DMS 273 treated with DMSO at 0.1 percent for 48 hours (cell line): ENCODE data around the gene STAT6.

ENCODE experiments used
- DNase-seq: peaks from one replicate; lab custom pipeline; 2025; lab: John Stamatoyannopoulos, UW

STAT6 gene

GRCh38 chr12:57099766-57100165 lies 11.4 kb downstream of the STAT6 start:
- DNase-seq = no peak

- DNase-seq = no peak
Observed at GRCh38 chr12:57099047-57099714, 12.0 kb downstream of the STAT6 start.

GRCh38 chr12:57098546-57098945 lies 12.6 kb downstream of the STAT6 start:
- DNase-seq = no peak

GRCh38 chr12:57097554-57097835 lies 13.7 kb downstream of the STAT6 start:
- DNase-seq = no peak

- DNase-seq = no peak
Observed at GRCh38 chr12:57096748-57097553, 14.2 kb downstream of the STAT6 start.

- DNase-seq = peak; percentile 31
Observed at GRCh38 chr12:57096099-57096572, 15.0 kb downstream of the STAT6 start.

- no peak for DNase-seq
Observed at GRCh38 chr12:57095440-57095839, 15.7 kb downstream of the STAT6 start.

GRCh38 chr12:57094208-57095160 lies 16.7 kb downstream of the STAT6 start:
- no peak for DNase-seq

- DNase-seq = no peak
Observed at GRCh38 chr12:57093415-57094207, 17.6 kb downstream of the STAT6 start.

- no peak for DNase-seq
Observed at GRCh38 chr12:57092876-57093414, 18.2 kb downstream of the STAT6 start.

GRCh38 chr12:57092529-57092862 lies 18.7 kb downstream of the STAT6 start:
- DNase-seq = no peak

- no peak for DNase-seq
Observed at GRCh38 chr12:57091638-57092528, 19.3 kb downstream of the STAT6 start.

GRCh38 chr12:57090924-57091637 lies 20.1 kb downstream of the STAT6 start:
- no peak for DNase-seq

GRCh38 chr12:57090490-57090889 lies 20.7 kb downstream of the STAT6 start:
- DNase-seq = no peak

- DNase-seq = no peak
Observed at GRCh38 chr12:57089271-57090245, 21.6 kb downstream of the STAT6 start.

- peak; percentile 81 for DNase-seq
Observed at GRCh38 chr12:57088354-57089270, 22.6 kb downstream of the STAT6 start, which contains the start of gene NAB2. Gene NAB2, plus strand, starts transcription at chr12:57089114. Its CDS starts 158 bp downstream, at chr12:57089272.

GRCh38 chr12:57087691-57088353 lies 23.3 kb downstream of the STAT6 start:
- DNase-seq = peak; percentile 80
